GM19099 (cell line): ENCODE results near the gene NOD2.

ENCODE experiments used
- POLR2A ChIP-seq: IDR thresholded peaks from 3 replicates; pipeline ENCODE4 v1.6.1; 2011; ENCODE audit warnings: low read depth; ENCODE audit not compliant: insufficient read length; ENCODE audit errors: extremely low read depth

Gene NOD2

DNA sequence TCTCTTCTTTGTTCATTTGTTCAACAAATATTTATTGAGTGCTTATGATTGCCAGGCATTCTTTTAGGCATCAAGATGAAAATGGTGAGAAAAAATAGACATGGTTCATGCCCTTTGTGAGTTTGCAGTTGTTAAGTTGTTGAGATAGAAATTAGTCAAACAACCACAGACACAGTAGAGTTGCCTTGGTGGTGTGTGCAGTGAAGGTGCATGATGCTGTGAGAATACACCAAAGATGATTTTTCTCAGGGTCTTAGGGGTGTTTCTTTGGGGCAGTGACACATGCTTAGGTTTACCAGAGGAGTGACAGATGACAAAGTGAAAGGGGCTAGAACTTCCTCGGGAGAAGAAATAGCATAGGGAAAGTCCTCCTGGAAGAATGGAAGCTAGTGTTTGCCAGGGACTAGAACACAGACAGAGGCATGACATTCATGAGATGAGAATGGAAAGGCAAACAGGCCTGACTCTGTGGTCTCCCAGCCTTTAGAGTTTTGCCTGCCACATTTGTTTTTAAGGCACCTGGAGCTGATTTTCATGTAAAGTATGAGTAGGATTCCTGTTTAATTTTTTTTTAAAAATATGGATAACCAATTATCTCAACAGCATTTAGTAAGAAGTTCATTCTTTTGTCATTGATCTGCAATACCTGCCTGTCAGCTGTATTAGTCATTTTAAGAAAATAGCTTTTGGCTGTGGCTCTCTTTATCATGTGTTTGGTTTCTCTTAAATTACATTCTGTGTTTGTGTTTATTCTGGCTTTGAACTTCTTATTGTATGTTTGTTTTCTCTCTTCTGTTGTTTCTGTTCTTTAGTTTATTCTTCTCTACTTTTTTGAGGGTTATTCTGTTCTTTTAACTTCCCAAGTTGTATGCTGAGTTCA, 85.1 kb downstream of the NOD2 start:
- TF ChIP-seq POLR2A = no peak

- no peak for TF ChIP-seq POLR2A
Measured at GRCh38 chr16:50781043-50781442, 87.6 kb downstream of the NOD2 start.

- TF ChIP-seq POLR2A = no peak
Measured at GRCh38 chr16:50781518-50781917, 88.1 kb downstream of the NOD2 start.
